Measurements from ENCODE around the gene CEP162.
"Not testable (repeated sequence)": the region's sequence is repeated elsewhere in the genome, so short reads cannot be mapped to it uniquely, and the experiment has no call there.

Gene CEP162

DNA sequence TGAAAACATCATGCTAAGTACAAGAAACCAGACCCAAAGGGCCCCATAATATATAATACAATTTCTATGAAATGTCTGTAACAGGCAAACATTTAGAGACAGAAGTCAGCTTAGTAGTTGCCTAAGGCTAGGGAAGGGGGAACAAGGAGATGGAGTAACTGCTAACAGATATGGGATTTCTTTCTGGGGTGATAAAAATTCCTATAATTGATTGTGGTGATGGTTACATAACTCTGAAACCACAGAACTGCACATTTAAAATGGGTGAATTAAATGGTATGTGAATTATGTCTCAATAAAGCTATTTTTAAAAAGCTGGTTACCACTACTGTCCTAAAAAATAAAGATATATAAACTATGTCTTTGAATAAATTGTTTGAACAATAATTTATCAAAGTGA lies 3.2 kb downstream of the CEP162 start:
- no peak for DNase-seq (ENCODE audit: low read depth in 2 of 2)

DNA sequence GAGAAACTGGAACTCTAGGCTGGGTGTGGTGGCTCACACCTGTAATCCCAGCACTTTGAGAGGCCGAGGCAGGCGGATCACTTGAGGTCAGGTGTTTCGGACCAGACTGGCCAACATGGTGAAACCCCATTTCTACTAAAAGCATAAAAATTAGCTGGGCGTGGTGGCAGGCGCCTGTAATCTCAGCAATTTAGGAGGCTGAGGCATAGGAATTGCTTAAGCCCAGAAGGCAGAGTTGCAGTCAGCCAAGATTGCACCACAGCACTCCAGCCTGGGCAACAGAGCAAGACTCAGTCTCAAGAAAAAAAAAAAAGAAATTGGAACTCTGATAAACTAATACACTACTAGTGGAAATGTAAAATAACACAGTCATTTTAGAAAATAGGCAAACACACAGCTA lies 3.8 kb downstream of the CEP162 start:
- not testable (repeated sequence) for DNase-seq (ENCODE audit: low read depth in 2 of 2)

DNA sequence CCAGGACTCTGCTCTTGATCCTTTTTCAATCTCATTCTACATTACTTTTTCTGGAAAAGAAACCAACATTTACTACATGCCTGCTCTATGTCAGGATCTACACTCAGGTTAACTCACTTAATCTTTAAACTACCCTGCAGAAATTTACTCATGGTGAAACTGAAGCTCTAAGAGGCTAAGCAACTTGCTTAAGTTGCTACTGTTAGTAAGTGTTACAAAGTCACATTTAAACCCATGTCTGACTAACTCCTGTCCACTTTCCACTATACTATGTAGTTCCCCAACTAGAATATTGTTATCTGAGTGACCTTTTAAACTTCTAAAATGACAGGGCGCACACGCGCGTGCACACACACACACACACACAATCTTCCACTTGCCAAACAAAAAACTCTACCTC lies 5.0 kb downstream of the CEP162 start:
- DNase-seq (ENCODE audit: low read depth in 2 of 2), result no peak

DNA sequence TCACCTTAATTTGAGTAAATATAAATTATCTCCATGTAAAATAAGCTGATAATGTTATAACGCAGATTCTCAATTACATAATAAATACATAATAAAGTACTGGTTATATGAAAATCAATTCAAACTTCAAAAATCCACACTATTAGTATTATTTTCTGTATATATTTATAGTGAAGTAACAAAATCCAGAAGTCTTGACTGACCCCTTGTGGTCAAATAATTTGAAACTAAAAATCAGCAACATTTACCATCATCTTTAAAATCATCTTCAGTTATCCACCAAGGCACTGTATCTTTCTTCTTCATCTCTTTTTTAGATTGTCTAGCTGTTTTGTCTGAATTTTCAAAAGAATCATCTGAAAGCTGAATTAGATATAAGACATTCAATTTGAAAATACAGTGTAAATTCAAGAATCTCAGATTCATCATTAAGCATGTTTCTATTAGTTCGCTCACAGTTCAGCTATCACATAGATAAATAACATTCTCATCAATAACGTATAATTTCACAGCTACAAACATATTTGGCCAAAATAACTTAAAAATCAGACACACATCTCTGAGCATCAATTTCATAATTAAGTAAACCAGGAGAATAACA lies 6.5 kb downstream of the CEP162 start:
- DNase-seq (ENCODE audit: low read depth in 2 of 2), result no peak

DNA sequence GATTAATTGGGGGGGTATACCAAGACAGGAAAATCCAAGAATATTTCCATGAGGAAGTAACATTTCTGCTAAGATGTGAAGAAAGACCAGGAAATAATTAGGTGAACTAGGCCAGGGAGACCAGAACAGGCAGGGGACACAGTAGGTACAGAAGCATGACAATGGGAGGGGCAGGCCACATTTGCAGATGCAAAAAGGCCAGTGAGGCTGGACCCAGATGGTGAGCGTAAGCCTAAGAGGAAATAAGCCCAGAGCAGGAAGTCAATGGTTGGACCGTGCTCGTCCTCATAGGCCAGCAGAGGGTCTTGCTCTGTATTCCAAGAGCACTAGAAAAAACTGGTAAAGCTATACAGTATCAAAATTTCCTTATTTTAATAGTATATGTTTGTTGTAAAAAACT lies 9.4 kb downstream of the CEP162 start:
- no peak for DNase-seq (ENCODE audit: low read depth in 2 of 2)

DNA sequence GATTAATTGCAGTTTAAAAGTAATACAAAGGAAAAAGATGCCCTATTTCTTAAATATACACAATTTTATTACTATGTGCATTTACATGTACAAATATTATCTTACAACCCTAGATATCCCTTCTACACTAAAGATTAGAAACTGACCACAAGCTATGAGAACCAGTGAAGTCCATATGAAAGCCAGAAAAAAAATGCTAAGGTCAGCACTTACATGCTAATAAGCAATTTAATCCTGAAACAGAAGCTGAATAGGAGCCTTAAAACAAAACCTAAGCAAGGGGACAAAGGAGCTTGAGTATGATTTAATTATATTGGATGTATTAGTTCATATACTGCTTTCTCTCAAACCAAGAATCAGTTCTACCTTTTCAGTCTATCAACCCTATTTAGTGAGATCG lies 14.2 kb downstream of the CEP162 start:
- no peak for DNase-seq (ENCODE audit: low read depth in 2 of 2)

DNA sequence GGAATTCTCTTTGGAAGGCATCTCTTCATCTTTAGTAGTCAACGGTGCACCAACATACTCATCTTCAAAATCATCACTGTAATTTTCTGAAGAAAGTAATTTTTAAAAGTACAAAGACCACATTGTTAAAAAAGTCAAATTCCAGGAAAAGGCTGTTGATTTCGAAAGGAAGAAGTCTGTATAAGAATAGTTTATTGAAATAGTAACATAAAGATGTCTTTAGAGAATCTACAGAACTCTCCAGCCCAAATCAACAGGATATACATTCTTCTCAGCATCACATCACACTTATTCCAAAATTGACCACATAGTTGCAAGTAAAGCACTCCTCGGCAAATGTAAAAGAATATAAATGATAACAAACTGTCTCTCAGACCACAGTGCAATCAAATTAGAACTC lies 23.4 kb downstream of the CEP162 start:
- DNase-seq (ENCODE audit: low read depth in 2 of 2), result no peak

DNA sequence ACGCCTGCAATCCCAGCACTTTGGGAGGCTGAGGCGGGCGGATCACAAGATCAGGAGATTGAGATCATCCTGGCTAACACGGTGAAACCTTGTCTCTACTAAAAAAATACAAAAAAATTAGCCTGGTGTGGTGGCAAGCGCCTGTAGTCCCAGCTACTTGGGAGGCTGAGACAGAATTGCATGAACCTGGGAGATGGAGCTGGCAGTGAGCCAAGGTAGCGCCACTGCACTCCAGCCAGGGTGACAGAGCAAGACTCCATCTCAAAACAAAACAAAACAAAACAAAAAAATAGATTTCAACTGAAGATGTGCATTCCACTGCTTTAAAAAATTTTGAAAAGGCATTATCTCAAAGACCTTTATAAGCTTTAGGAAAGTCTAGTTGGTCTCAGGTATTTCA lies 27.5 kb downstream of the CEP162 start:
- DNase-seq (ENCODE audit: low read depth in 2 of 2), result not testable (repeated sequence)

DNA sequence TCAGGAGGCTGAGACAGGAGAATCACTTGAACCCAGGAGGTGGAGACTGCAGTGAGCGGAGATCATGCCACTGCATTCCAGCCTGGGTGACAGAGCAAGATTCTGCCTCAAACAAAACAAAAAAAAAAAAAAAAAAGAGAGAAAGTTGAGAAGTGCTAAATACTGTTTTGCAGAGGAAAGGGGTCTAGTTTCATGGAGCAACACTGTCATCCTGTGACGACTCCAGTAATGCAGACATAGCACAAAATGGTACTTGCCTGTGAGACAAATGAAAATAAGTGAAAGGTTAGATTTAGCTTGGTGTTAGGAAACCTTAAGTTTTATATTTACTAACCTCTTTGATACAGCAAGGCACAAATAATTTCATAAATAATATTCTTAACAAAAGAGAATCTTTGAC lies 29.7 kb downstream of the CEP162 start:
- DNase-seq (ENCODE audit: low read depth in 2 of 2), result no peak

DNA sequence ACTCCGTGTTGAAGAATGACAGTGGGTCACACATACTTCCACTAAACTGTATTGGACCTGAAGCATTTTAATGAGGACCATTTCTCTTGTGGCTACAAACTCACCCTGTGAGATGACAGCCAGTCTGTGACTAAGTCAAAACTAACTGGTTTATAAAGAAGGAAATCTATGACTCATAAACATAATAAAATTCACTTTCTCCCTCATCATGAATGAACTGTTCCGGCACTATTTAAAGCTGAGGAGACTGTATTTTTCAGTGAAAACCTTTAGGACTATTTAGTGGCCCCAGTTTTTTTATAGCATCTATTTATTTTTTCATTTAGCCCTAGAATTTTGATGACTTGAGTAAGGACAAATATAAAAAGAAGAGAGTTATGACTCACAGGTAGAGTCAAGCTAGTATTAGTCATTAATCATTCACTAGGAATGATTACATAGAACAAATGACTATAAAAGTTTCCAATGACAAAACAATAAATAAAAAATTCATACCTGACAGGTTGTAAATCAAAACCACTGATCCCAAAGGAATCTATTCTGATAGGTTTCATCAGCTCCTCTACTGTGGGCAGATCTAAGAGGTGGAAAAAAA lies 34.2 kb downstream of the CEP162 start:
- no peak for DNase-seq (ENCODE audit: low read depth in 2 of 2)

DNA sequence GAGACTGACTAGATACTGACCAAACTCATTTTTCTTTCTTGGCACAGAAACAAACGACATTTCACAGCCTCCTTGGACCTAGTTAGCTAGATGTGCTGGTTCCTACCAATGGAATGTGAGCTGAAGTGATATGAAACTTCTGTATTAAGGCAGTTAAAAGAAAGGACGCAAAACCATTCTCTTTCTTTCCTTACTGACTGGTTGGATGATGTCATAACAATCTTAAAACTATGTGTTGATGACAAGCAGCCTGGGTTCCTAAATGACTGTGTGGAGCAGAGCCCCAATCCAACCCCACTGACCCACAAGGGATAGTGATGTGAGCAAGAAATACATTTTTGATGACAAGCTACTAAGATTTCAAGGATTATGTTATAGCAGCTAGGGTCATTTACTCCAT lies 35.6 kb downstream of the CEP162 start:
- no peak for DNase-seq (ENCODE audit: low read depth in 2 of 2)

DNA sequence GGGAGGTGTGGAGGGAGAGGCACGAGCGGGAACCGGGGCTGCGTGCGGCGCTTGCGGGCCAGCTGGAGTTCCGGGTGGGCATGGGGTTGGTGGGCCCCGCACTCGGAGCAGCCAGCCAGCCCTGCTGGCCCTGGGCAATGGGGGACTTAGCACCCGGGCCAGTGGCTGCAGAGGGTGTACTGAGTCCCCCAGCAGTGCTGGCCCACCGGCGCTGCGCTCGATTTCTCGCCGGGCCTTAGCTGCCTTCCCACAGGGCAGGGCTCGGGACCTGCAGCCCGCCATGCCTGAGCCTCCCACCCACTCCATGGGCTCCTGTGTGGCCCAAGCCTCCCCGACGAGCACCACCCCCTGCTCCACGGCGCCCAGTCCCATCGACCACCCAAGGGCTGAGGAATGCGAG lies 38.1 kb downstream of the CEP162 start:
- DNase-seq (ENCODE audit: low read depth in 2 of 2), result not testable (repeated sequence)

DNA sequence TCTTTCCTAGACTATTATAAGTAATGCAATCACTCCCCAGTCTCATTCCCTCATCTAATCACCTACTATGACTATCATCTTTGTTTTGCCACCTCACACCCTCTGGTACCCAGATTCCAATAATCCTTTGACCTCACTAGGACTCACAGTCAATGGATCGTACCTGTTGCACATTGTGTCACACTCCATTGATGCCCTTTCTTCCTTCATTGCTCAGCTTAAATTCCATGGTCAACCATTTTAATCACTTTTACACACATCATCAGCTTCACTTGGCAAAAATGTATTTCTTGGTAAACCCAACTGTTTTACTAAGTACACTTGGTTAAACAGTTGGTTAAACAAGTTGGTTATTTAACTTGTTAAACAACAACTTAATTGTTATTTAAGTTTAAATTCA lies 44.0 kb downstream of the CEP162 start:
- DNase-seq (ENCODE audit: low read depth in 2 of 2), result no peak

DNA sequence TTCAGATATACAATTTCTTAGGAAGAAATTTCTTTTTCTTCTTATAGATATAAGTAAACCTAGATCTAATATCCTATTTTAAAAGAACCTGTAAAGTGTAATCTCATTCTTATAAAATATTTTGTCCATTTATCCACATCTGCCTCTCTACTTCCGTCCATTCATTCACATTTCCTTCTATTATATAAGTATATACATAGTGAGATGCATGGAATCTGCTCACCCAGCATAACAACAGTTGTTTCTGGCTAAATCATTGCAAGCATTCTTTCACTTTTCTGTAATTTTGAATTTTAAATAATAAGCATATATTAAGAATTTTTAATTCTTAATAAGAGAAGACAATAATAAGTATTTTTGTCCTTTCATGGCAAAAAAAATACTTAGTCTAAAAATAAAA lies 45.4 kb downstream of the CEP162 start:
- no peak for DNase-seq (ENCODE audit: low read depth in 2 of 2)

DNA sequence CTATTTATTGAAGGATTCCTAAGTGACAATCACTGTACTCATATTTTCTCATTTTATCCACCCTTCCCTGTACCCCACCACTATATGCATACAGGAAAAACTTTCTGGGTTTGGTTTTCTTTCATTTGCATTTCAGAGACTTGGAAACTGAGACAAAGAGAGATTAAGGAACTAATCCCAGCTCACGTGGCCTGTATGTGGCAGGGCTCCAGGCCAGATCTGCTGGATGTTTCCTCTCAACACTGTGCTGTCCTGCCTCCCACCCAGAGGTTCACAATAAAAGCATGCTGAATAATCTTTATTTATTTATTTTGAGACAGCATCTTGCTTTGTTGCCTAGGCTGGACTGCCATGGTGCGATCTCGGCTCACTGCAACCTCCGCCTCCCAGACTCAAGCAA lies 50.2 kb downstream of the CEP162 start:
- no peak for DNase-seq (ENCODE audit: low read depth in 2 of 2)

DNA sequence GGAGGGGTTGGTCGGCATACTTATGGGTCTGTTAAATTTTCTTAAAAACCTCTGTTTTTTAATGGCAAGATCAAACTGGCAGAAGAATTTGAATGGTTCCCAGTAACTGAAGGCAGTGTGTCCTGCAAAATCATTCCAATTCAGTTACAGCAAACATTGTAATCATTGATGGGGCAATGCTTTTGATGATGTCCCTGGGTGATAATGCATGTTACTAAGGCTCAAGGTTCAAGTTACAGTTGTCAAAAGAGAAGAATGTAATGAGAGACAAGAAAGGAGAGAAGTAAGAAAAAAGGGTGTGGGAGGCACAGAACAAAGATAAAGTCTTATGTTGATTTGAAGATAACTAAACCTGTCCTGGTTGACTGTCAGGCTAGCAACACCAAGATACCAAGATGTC lies 54.9 kb downstream of the CEP162 start:
- DNase-seq (ENCODE audit: low read depth in 2 of 2), result no peak

DNA sequence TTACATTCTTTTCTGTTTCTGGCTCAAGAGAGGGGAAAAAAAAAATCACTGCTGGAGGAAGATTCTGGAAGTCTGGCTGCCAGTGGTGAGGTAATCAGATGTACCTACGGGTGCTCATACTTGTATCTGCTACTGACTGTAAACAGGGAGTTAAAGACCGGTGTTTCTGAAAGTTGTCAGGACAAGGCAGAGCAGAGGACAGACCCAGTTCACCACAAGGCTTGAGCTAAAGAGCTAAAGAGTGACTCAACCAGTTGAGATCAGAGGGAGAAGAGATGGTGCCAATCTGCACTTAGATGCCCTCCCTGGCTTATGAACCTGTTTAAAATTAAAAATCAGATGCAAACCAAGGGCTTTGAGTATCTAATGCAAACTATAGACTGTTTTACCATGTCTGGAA lies 55.4 kb downstream of the CEP162 start:
- DNase-seq (ENCODE audit: low read depth in 2 of 2), result no peak

DNA sequence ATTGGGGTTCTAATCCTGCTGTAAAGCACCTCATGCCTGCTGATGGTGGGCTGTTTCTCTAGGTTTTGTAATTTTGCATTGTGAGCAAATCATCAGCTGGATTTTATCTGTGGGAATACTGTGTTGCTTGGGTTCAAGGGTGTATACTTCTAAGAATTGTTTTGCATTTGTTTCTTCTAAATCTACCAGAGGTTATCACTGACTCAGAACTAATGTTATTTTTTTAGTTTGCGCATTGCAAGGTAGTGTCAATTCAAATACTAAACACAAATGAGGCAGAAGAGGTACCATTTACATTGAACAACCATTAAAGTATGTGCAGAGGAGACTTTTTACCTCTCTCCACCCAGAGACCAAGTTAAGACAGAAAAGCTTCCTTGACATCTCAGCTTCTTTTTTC lies 60.0 kb downstream of the CEP162 start:
- DNase-seq (ENCODE audit: low read depth in 2 of 2), result no peak

DNA sequence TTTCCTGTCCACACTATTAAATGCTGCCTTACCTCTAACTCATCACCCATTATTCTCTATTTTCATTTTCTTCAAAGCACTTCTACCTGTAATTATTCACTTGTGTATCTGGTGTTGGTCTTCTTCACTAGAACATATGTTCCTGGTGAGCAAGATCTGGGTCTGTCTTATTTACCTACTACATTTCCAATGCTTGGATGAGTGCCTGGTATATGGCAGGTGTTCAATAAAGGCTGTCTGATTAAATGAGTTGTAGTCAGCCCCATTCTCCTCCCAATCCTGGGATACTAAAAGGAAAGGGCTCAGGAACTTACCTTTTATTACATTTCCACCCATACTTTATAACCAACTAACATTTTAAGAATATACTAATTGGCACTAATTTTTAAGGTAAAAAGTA lies 61.0 kb downstream of the CEP162 start:
- DNase-seq (ENCODE audit: low read depth in 2 of 2), result no peak

DNA sequence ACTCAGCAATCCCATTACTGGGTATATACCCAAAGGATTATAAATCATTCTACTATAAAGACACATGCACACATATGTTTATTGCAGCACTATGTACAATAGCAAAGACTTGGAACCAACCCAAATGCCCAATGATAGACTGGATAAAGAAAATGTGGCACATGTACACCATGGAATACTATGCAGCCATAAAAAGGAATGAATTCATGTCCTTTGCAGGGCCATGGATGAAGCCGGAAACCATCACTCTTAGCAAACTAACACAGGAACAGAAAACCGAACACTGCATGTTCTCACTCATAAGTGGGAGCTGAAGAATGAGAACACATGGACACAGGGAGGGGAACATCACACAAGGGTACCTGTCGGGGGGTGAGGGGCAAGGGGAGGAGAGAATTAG lies 63.1 kb downstream of the CEP162 start:
- DNase-seq (ENCODE audit: low read depth in 2 of 2), result not testable (repeated sequence)

DNA sequence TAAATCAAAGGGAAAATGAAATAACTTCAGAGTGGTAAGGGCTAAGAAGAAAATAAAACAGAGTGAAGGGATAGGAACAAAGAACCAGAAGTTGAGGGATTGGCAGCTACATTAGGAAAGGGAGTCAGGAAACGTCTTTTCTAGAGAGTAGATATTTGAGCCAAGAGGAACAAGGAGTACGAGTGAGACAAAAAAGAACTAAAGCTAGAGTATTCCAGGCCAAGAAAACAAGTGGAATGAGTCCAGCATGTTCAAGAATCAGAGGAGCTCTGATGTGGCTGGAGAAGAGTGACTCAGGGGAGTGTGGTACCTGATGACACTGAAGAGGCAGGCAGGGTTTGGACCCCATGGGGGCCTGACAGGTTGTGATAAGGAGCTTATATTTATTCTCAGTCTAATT lies 66.3 kb downstream of the CEP162 start:
- no peak for DNase-seq (ENCODE audit: low read depth in 2 of 2)

DNA sequence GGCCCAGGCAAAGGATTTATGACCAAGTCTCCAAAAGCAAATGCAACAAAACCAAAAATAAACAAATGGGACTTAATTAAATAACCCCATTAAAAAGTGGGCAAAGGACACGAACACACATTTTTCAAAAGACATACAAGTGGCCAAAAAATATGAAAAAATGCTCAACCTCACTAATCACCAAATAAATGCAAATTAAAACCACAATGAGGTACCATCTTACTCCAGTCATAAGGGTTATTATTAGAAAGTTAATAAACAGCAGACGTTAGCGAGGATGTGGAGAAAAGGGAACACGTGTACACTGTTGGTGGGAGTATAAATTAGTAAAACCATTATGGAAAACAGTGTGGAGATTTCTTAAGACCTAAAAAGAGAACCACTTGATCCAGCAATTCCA lies 71.1 kb downstream of the CEP162 start:
- no peak for DNase-seq (ENCODE audit: low read depth in 2 of 2)

DNA sequence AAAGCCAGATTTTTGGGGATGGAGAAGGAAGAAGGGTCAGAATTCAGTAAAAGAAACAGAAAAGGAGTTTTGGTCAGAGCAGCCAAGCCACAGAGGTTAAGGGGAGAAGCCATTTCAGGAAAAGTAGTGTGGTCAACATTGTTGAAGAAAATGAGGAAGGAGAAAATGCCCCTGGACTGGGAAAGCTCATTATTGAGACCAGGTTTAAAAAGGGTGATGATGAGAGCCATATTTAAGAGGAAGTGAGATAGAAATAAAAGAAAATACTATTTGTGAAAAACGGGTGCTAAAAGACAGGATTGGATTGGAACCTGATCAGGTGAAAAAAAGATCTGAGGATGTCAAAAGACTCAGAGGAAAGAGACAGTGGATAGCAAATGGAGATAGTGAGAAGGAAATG lies 75.8 kb downstream of the CEP162 start:
- no peak for DNase-seq (ENCODE audit: low read depth in 2 of 2)

DNA sequence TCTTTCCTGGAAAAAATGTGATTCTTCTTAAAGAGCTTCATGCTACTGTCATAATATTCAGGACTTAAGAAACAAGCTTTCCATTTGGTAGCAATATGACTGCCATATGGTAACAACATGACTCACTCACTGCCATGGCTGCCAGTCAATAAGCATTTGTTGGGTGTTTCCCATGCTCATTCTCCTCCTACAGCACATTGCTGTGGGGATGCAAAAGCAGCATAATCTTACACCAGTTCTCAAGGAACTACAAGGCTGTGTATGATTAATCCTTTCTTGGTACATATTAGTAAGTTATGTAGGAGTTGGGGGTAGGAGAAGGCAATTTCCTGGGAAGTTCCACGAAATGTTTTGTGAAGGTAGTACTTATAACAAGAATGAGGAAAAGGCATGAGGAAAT lies 76.7 kb downstream of the CEP162 start:
- DNase-seq (ENCODE audit: low read depth in 2 of 2), result no peak

Measured in stimulated activated CD4-positive, alpha-beta T cell treated with anti-CD3 and anti-CD28 coated beads, Interleukin-4, amount 100 ng/mL, for 48 hours (primary cell).